Lower lobe of right lung (tissue), 2 donors: Measurements from ENCODE around the gene C16orf74. TPM values are rescaled to one million over a fixed set of nuclear protein-coding genes. Genes with fewer than 3 reads are reported as not detected.

Experiments used
- ATAC-seq, 2 donors: fragments of 200-7000 bp; cut with Tn5 transposase; one replicate each; pipeline ENCODE4 v1.9.1; 2020 to 2022; ENCODE audit warnings: mild to moderate bottlenecking in 2 of 2, moderate library complexity in 2 of 2
- DNase-seq: peaks from one replicate; pipeline ENCODE4 v3.0.0-alpha.2; 2020
- H3K27ac ChIP-seq: fragments of 200-600 bp; one replicate; pipeline ENCODE4 v1.8.0; 2022
- H3K27me3 ChIP-seq: fragments of 200-600 bp; one replicate; pipeline ENCODE4 v1.8.0; 2022; ENCODE audit warnings: low read depth
- H3K36me3 ChIP-seq: fragments of 200-600 bp; one replicate; pipeline ENCODE4 v1.8.0; 2022; ENCODE audit warnings: mild to moderate bottlenecking
- H3K4me1 ChIP-seq: fragments of 200-600 bp; one replicate; pipeline ENCODE4 v1.8.0; 2022
- H3K4me3 ChIP-seq: fragments of 200-600 bp; one replicate; pipeline ENCODE4 v1.8.0; 2022; ENCODE audit warnings: mild to moderate bottlenecking
- H3K9me3 ChIP-seq: fragments of 200-600 bp; one replicate; pipeline ENCODE4 v1.8.0; 2022
- CTCF ChIP-seq: fragments of 200-600 bp; IDR thresholded peaks from one replicate; pipeline ENCODE4 v1.8.0; 2022; ENCODE audit warnings: antibody characterized with exemption, mild to moderate bottlenecking
- intact Hi-C: fragments of 100-400 bp; cut with DNase I; formaldehyde crosslinking; loops from one replicate; pipeline ENCODE4 v1.11.0; 2022
- total RNA-seq: library from RNA; stranded (reverse); fragmentation: NEBNext Ultra II Directional; extraction: Animal tissue kit (Norgen Biotek cat#: 25700); gene quantifications from one replicate; pipeline ENCODE4 v1.2.1, GENCODE V29; 2021
- donor health status: DM: no; HTN: yes; CAD: no; lungs with severe emphysema.

The C16orf74 gene
- total RNA-seq, 1 donor from 2014 or later: 1.5 TPM

- Histone ChIP-seq H3K36me3 (no peaks in the 10 kb centered on the region), H3K9me3 (no peaks in the 10 kb centered on the region), H3K4me3 (no peak overlapping the region), H3K27ac (no peak overlapping the region), H3K4me1 (no peaks in the 10 kb centered on the region), H3K27me3 (no peaks in the 10 kb centered on the region)
- TF ChIP-seq CTCF: no peak
- DNase-seq (no peak), ATAC-seq (peak in 1 of 2 donors; percentile 29)
- intact Hi-C loops: no loop called here
Observed at GRCh38 chr16:85735225-85735635, 15.7 kb downstream of the C16orf74 start.

GRCh38 chr16:85734311-85735017 is 16.4 kb downstream of the C16orf74 start:
- H3K27ac ChIP-seq: no peak overlapping the region
- intact Hi-C loops: no loop called here
- no peaks in the 10 kb centered on the region for H3K36me3 ChIP-seq
- H3K27me3 ChIP-seq: no peaks in the 10 kb centered on the region
- H3K4me3 ChIP-seq: no peak overlapping the region
- no peaks in the 10 kb centered on the region for H3K4me1 ChIP-seq
- DNase-seq: no peak
- TF ChIP-seq CTCF: no peak
- no peak for ATAC-seq
- H3K9me3 ChIP-seq: no peaks in the 10 kb centered on the region

- no peaks in the 10 kb centered on the region for H3K4me1 ChIP-seq
- no peak overlapping the region for H3K4me3 ChIP-seq
- H3K27me3 ChIP-seq: no peaks in the 10 kb centered on the region
- no peak for DNase-seq
- no peak for TF ChIP-seq CTCF
- intact Hi-C loops: no loop called here
- H3K36me3 ChIP-seq: no peaks in the 10 kb centered on the region
- H3K9me3 ChIP-seq: no peaks in the 10 kb centered on the region
- peak; percentile 26 to 63 for ATAC-seq
- no peak overlapping the region for H3K27ac ChIP-seq
Observed at GRCh38 chr16:85733839-85734170, 17.1 kb downstream of the C16orf74 start.

GRCh38 chr16:85733155-85733838 is 17.6 kb downstream of the C16orf74 start:
- ATAC-seq: peak; percentile 54 to 59
- H3K4me1 ChIP-seq: no peaks in the 10 kb centered on the region
- no peak overlapping the region for H3K27ac ChIP-seq
- intact Hi-C loops: no loop called here
- no peak for DNase-seq
- no peaks in the 10 kb centered on the region for H3K9me3 ChIP-seq
- TF ChIP-seq CTCF: no peak
- no peaks in the 10 kb centered on the region for H3K27me3 ChIP-seq
- no peaks in the 10 kb centered on the region for H3K36me3 ChIP-seq
- H3K4me3 ChIP-seq: no peak overlapping the region

- H3K27me3 ChIP-seq: no peaks in the 10 kb centered on the region
- ATAC-seq (no peak), DNase-seq (no peak)
- H3K27ac ChIP-seq: no peak overlapping the region
- no peak overlapping the region for H3K4me3 ChIP-seq
- no peaks in the 10 kb centered on the region for H3K9me3 ChIP-seq
- H3K36me3 ChIP-seq: no peaks in the 10 kb centered on the region
- intact Hi-C loops: no loop called here
- H3K4me1 ChIP-seq: no peaks in the 10 kb centered on the region
- no peak for TF ChIP-seq CTCF
Observed at GRCh38 chr16:85731179-85731578, 19.7 kb downstream of the C16orf74 start.
